GM21381 (cell line): Measurements from ENCODE around the gene LRRC27.
A peak's percentile ranks its signal among the peaks of the same experiment; 100 is the strongest.

ENCODE experiments used
- ATAC-seq: cut with Tn5 transposase; IDR thresholded peaks from one replicate; pipeline ENCODE4 v1.9.1; 2021; ENCODE audit warnings: mild to moderate bottlenecking, moderate library complexity; ENCODE audit not compliant: unreplicated experiment

The LRRC27 gene

GRCh38 chr10:132300582-132300981, 31.4 kb upstream of the LRRC27 start:
- no peak for ATAC-seq

GRCh38 chr10:132301371-132302330, 30.3 kb upstream of the LRRC27 start:
- no peak for ATAC-seq

GRCh38 chr10:132302421-132303310, 29.3 kb upstream of the LRRC27 start:
- no peak for ATAC-seq

- no peak for ATAC-seq
These were observed 28.5 kb upstream of the LRRC27 start for GRCh38 chr10:132303361-132304115.

- ATAC-seq = no peak
These were observed 27.1 kb upstream of the LRRC27 start for GRCh38 chr10:132304756-132305509.

- ATAC-seq = no peak
These were observed 26.2 kb upstream of the LRRC27 start for GRCh38 chr10:132305654-132306342.

- ATAC-seq = no peak
These were observed 25.7 kb upstream of the LRRC27 start for GRCh38 chr10:132306343-132306685.

GRCh38 chr10:132306864-132307751, 24.9 kb upstream of the LRRC27 start:
- peak; percentile 17 for ATAC-seq

- ATAC-seq = peak; percentile 69
These were observed 24.0 kb upstream of the LRRC27 start, which contains the start of gene STK32C for GRCh38 chr10:132307823-132308586. Gene STK32C, minus strand, starts transcription at chr10:132307950. Its CDS starts 117 bp downstream, at chr10:132307833.

GRCh38 chr10:132308587-132309470, 23.2 kb upstream of the LRRC27 start:
- ATAC-seq = peak; percentile 1

- no peak for ATAC-seq
These were observed 22.5 kb upstream of the LRRC27 start for GRCh38 chr10:132309471-132309865.

GRCh38 chr10:132309879-132310591, 22.0 kb upstream of the LRRC27 start:
- no peak for ATAC-seq

- ATAC-seq = no peak
These were observed 21.2 kb upstream of the LRRC27 start for GRCh38 chr10:132310701-132311337.

- ATAC-seq = no peak
These were observed 20.6 kb upstream of the LRRC27 start for GRCh38 chr10:132311338-132311939.

GRCh38 chr10:132313305-132313704, 18.7 kb upstream of the LRRC27 start:
- ATAC-seq = no peak
